Cardiac fibroblast (primary cell): ENCODE measurements around the gene ALB.

Experiments used
- DNase-seq, 2 donors: peaks; one replicate each; pipeline versions ENCODE4 v3.0.0 to v3.0.0-alpha.2; 2010; ENCODE audit warnings: low read depth in 2 of 2
- H3K4me3 ChIP-seq, 2 donors: replicated peaks in 1 of 2; 1 replicate in 1 of 2; 2 replicates in 1 of 2; pipeline ENCODE4 v1.5.1; 2011; ENCODE audit warnings: low read depth in 2 of 2, low read length in 2 of 2, mild to moderate bottlenecking in 2 of 2, moderate library complexity in 1 of 2
- TF ChIP-seq, protein P1 (sequence below): IDR thresholded peaks from one replicate; pipeline ENCODE4 v1.5.1; 2011; ENCODE audit warnings: low read depth, mild to moderate bottlenecking, low read length, inconsistent platforms

Gene ALB

DNA sequence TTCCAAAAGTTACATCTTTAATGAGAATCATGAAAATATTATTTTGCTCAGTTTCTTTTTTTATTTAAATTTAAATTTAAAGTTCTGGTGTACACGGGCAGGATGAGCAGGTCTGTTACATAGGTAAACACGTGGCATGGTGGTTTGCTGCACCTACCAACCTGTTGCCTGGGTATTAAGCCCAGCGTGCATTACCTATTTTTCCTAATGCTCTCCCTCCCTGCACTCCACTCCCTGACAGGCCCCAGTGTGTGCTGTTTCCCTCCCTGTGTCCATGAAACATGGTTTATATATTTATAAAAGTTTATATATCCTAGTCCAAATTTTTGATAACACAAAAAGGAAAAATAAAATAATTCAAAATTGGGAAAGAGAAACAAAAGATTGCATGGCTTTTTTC is 35.9 kb downstream of the ALB start:
- TF ChIP-seq, protein P1, sequence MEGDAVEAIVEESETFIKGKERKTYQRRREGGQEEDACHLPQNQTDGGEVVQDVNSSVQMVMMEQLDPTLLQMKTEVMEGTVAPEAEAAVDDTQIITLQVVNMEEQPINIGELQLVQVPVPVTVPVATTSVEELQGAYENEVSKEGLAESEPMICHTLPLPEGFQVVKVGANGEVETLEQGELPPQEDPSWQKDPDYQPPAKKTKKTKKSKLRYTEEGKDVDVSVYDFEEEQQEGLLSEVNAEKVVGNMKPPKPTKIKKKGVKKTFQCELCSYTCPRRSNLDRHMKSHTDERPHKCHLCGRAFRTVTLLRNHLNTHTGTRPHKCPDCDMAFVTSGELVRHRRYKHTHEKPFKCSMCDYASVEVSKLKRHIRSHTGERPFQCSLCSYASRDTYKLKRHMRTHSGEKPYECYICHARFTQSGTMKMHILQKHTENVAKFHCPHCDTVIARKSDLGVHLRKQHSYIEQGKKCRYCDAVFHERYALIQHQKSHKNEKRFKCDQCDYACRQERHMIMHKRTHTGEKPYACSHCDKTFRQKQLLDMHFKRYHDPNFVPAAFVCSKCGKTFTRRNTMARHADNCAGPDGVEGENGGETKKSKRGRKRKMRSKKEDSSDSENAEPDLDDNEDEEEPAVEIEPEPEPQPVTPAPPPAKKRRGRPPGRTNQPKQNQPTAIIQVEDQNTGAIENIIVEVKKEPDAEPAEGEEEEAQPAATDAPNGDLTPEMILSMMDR = no peak
- DNase-seq = no peak
- no peak overlapping the region for H3K4me3 ChIP-seq

DNA sequence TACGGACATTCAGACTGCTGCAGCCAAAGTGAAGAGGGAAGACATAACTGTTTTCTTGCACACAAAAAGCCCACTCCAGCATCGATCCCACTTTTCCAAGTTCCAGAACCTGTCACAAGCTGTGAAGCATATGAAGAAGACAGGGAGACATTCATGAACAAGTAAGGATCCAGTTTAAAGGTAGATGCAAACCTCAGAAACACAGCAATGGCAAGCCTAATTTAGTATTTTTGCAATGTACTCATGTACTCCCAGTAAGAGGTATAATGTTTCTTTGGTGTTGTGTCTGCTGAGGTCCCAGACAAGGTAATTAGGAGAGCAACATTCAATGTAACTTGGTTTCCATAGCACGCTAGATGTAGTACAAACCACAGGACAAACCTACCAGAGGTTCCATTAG is 36.6 kb downstream of the ALB start:
- TF ChIP-seq, protein P1 = no peak
- no peak overlapping the region for H3K4me3 ChIP-seq

DNA sequence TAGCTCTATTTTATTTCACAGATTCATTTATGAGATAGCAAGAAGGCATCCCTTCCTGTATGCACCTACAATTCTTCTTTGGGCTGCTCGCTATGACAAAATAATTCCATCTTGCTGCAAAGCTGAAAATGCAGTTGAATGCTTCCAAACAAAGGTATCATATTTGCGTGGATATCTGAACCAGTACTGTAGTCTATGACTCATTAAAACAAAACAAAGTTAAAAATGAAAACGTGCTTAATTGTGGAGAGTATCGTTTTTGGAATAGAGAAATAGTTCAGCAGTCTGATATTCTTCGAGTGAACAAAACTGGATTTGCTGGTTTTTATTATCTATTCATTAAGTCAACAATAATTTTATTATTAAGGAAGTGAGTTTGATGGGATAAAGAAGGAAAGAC is 38.2 kb downstream of the ALB start:
- no peak overlapping the region for H3K4me3 ChIP-seq
- no peak for DNase-seq
- TF ChIP-seq, protein P1 = no peak

More for the DNA sequence above, 36.6 kb downstream of the ALB start:
- no peak for DNase-seq

DNA sequence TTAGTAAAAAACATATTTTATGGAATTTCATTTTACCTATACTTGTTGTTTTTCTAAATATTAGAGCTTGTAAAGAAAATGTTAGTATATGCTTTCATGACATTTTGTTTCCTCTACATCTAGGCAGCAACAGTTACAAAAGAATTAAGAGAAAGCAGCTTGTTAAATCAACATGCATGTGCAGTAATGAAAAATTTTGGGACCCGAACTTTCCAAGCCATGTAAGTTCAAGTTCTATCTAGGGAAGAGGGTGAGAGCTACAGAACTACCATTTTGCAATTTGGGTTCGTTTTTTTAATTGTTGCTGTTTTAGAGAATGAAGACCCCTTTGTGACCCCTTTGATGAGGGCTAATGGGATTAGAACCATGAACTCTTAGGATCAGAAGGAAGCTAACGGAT is 39.1 kb downstream of the ALB start:
- no peak for DNase-seq
- TF ChIP-seq, protein P1 = no peak
- H3K4me3 ChIP-seq = no peak overlapping the region

DNA sequence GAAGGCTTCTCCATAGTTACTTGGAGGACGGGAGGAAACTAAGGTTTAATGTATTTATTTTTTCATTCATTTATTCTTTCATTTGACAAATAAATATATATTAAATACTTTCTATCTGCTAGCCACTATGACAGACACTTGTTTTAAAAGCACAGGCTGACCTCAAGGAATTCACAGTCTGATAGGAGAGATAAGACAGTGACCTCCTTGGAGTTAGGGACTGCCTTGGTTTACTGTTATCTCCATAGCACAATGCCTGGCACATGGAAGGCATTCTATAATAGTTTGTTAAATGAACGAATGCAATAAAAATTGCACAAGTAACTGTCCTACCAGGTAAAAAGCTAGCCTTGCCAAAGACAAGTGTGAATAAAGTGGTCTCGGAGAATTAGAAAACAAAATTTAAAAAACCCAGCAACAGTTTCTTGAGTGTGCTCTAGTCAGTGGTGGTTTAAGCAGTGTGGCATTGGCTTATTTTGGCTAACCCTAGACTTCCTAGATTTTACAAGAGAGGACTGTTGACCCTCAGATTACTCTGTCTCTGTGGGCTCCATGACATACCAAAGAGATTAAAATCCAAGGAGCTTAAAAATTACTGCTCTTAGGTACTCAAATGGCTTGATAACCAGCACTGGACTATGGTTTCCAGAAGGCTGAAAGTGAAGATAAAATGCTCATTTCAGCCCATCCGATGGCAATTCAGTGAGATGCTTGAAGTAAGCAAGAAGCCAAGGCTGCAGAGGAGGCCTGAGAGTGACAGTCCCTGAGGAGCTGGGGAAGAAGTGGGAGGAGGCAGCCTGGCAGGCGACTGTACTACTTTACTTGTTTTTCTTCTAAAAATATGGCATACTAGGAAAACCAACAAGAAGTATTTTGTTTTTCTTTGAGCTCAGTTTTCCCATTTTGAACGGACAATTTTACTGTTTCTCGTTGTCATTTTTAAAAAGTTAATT is 41.6 kb downstream of the ALB start:
- H3K4me3 ChIP-seq = no peak overlapping the region
- TF ChIP-seq, protein P1 = no peak
- no peak for DNase-seq

DNA sequence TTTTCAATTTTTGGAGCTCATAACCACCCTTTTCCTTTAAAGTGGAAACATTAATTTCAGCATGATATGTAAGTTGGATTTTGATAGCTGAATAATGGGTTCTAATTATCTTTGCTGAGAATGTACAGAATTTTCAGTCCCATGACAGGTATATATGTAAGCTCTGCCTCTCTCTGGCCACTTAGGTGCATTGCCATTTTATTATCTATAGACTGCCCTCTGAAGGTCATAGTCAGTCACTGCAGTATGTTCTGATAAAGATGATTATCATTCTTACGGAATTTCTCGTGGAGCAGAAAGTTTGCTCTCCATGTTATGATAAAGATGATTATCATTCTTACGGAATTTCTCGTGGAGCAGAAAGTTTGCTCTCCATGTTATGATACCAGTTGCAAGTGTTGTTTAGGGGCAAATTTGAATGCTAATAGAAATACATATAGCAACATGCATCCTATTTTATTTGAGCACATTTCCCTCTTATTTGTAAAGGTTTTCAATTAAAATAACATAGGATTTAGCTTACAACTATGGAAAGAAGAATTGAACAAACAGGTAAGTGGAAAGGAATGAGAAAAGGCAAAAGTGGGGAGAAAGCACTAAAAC is 42.4 kb downstream of the ALB start:
- DNase-seq = peak; percentile 55 to 71
- H3K4me3 ChIP-seq = no peak overlapping the region
- TF ChIP-seq, protein P1 = peak; percentile 86
